Measurements from ENCODE around the gene M6PR.

Gene M6PR

DNA sequence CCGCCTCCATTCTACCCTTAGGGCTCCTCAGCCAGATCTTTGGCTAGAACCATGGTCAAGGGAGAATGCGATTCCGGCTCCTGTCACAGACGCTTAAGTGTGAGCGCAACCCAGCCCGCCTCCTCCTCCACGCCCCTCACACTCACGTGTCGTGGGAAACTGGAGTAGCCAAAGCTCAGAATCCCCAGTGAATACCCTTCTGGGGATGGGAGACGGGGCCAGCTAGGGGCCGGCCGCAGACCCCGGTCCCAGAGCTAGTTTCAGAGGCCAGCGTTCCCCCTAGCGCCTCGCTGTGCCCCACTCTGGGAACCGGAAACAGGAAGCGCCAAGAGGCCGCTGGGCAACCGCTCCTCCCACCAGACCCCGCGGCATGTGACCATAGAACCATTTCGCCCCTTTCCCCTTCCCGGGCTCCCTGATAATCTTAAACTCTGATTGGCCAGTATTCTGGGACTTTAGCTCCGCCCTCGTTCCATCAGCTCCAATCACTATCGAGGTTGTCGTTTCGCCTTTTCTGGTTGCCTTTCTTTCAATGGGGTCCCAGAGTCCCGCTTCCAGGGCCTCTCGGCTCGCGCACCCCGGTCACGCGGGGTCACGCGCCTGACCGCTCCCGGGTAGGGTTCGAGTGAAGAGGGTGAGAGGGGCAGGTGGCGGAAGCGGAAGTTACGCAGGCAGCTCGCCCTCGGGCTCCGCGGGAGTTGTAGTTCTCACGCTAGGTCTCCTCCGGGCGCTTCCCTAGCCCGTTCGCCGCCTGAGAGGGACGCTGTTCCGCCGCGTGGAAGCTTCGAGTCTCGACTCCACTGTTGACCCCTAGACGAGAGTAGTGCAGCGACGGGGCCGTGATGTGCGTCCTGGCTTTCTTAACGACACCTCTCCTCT lies at the start of gene M6PR:
Gene M6PR (minus strand): TSS at position 304 of the 879 bp plus-strand sequence. CDS start 3,241 bp downstream, outside the sequence.
- DNase-seq (ENCODE audit: low spot score): peak; percentile 97

- DNase-seq (ENCODE audit: low spot score): peak; percentile 16
These were observed 47.4 kb upstream of the M6PR start for GRCh38 chr12:8996682-8997405.

GRCh38 chr12:8995021-8995775 lies 45.8 kb upstream of the M6PR start:
- no peak for DNase-seq (ENCODE audit: low spot score)

DNA sequence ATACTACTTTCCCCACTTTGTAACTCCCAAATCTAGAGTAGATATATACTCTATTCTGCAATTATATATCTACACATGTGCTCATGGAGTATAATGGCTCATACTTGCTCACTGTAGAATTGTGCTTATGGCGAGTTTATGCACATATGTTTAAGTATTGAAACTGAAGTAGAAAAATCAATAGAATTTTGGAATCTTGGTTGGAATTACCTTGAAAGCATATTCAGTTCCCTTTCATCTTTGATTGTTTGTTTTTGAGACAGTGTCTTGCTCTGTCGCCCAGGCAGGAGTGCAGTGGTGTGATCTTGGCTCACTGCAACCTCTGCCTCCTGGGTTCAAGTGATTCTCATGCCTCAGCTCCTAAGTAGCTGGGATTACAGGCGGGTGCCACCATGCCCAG lies 44.4 kb upstream of the M6PR start:
- DNase-seq (ENCODE audit: low spot score): no peak

DNA sequence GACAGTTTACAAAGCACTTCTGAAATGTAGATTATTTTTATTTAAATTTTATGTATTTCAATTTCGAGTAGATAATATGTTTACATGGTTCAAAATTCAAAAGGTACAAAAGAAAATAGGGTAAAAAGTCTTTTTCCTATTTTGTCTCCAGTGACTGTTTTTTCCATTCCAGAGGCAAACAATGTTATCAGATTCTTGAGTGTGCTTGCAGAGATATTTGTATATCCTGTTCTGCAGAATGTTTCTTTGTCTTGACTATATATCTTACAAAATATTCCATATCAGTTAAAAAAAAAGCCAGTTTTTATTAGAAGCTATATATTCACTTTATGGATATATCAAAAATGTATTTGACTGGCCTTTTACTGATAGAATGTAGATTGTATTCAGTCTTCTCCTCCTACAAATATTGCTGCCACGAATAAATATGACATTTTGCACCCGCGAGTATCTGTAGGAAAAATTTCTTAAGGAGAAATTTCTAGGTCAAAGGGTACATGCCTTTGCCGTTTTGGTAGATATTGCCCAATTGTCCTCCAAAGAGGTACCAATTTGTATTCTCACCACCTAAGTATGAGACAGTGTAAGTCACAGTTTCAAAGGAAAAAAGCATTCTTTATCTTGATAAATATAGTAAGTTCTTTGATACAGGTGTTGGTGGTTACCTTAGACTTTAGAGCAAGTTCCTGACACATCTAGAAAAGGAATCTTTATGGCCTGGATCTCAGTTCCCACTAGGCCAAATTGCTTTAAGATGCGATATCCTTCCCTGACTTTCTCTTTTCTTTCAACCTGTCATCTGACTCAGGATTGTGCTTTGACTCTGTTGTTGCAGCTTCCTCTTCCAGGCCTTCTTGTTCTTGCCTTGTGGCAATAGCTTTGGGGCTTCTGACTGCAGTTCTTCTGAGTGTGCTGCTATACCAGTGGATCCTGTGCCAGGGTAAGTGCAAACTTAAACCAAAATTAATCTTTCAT lies 42.2 kb upstream of the M6PR start:
- DNase-seq (ENCODE audit: low spot score): no peak

DNA sequence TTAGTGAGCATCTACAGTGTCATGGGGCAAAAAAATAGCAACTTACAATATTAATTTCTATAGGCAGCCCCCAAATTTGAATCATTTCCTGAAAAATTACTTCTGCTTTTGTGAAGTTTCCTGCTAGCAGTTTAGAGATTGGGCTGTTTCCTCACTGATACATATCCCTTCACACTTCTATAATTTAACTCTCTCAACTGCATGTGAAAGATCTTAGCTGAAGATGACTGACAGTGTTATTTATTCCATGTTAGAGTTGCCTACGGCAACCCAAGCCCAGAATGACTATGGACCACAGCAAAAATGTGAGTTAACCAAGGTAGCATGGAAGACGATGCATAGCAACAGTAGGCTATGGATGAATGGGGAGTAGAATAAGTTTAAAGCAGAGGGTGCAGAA lies 40.0 kb upstream of the M6PR start, which contains the start of gene KLRG1:
Gene KLRG1 (plus strand): TSS at position 134 of the 400 bp plus-strand sequence. CDS start 90 bp downstream, at position 224.
- DNase-seq (ENCODE audit: low spot score): no peak

- no peak for DNase-seq (ENCODE audit: low spot score)
These were observed 38.2 kb upstream of the M6PR start for GRCh38 chr12:8987685-8988084.

DNA sequence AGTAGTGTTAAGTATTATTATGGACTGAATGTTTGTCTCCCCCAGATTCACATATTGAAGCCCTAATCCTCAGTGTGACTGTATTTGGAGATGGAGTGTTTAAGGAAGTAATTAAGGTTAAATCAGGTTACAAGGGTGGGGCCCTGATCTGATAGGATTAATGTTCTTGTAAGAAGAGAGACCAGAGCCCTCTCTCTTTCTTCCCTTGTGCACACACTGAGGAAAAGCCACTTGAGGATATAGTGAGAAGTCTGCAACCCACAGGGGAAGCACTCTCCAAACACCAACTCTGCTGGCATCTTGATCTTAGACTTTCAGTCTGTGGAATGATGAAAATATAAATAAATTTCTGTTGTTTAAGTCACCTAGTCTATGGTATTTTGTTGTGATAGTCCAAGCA lies 37.7 kb upstream of the M6PR start:
- DNase-seq (ENCODE audit: low spot score): no peak

- DNase-seq (ENCODE audit: low spot score): no peak
These were observed 35.8 kb upstream of the M6PR start for GRCh38 chr12:8985213-8985754.

- DNase-seq (ENCODE audit: low spot score): no peak
These were observed 30.7 kb upstream of the M6PR start for GRCh38 chr12:8980137-8980536.

- no peak for DNase-seq (ENCODE audit: low spot score)
These were observed 21.0 kb upstream of the M6PR start for GRCh38 chr12:8970432-8970831.

DNA sequence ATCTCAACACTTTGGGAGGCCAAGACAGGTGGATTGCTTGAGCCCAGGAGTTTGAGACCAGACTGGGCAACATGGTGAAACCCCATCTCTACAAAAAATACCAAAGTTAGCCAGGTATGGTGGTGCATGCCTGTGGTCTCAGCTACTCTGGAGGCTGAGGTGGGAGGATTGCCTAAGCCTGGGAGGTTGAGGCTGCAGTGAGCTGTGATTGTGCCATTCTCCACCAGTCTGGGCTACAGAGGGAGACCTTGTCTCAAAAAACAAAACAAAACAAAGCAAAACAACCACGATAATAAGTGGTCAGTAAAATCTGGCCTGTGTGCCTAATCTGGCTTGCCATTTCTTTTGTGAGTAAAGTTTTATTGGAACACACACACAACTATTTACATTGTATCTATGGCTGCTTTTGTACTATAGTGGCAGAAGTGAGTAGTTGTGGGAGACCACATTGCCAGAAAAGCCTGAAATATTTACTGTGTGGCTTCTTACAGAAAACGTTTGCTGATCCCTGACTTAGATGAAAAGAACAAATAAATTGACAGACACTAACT lies 20.5 kb upstream of the M6PR start:
- no peak for DNase-seq (ENCODE audit: low spot score)

GRCh38 chr12:8968761-8969160 lies 19.3 kb upstream of the M6PR start:
- DNase-seq (ENCODE audit: low spot score): no peak

GRCh38 chr12:8960176-8960575 lies 10.7 kb upstream of the M6PR start:
- no peak for DNase-seq (ENCODE audit: low spot score)

DNA sequence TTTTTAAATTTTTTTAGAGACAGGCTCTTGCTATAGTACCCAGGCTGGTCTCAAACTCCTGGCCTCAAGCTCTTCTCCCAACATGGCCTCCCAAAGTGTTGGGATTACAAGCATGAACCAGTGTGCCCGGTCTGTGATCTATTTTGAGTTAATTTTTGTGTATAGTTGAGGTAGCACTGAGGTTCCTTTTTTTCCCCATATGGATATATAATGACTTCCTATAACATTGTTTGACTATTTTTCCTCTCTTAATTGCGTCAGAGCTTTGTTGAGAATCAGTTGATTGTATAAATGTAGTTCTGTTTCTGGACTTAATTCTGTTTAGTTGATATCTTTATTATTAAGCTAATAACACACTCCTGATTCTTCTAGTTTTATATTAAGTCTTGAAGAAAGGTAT lies 8.6 kb upstream of the M6PR start:
- DNase-seq (ENCODE audit: low spot score): no peak

DNA sequence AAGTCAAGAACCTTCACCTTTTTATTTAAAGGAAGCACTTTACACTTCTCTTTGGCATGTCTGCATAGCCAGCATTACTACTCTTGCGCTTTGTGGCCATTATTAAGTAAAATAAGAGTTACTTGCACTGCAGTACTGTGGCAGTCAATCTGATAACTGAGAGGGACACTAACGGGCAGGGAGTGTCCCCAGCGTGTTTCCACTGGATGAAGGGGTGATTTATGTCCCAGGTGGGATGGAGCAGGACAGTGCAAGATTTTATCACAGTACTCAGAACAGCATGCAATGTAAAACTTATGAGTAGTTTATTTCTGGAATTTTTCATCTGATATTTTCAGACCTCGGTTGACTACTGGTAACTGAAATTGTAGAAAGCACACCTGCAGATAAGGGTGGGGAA lies 8.1 kb upstream of the M6PR start:
- no peak for DNase-seq (ENCODE audit: low spot score)

- DNase-seq (ENCODE audit: low spot score): no peak
These were observed 7.3 kb upstream of the M6PR start for GRCh38 chr12:8956772-8957171.

- no peak for DNase-seq (ENCODE audit: low spot score)
These were observed 6.6 kb upstream of the M6PR start for GRCh38 chr12:8956073-8956472.

- no peak for DNase-seq (ENCODE audit: low spot score)
These were observed 4.4 kb upstream of the M6PR start for GRCh38 chr12:8953773-8954402.

DNA sequence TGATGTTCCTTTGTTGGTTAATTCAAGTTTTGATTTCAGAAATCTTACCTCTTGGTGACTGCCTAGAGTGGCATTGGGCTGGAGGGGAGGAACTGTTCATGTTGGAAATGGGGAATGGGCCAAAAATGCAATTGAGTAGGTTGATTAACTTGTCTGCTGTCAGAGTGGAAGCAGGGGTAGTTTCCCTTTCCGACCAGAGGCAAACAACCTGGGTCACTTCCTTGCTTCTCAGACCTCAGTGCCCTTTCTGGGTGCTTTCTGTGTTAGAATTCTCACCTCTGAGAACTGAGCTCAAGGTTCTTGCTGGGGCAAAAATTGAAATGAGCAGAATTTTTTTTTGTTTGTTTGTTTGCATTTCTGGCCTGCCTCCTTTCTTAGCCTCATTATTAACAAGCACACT lies 2.3 kb upstream of the M6PR start:
- DNase-seq (ENCODE audit: low spot score): no peak
